DMS 273 (cell line): ENCODE results near the gene TANGO2.
A peak's percentile ranks its signal among the peaks of the same experiment; 100 is the strongest.

Experiments used
- DNase-seq: peaks from one replicate; lab custom pipeline; 2025; ENCODE audit not compliant: unreplicated experiment; lab: John Stamatoyannopoulos, UW

TANGO2 gene, protein sequence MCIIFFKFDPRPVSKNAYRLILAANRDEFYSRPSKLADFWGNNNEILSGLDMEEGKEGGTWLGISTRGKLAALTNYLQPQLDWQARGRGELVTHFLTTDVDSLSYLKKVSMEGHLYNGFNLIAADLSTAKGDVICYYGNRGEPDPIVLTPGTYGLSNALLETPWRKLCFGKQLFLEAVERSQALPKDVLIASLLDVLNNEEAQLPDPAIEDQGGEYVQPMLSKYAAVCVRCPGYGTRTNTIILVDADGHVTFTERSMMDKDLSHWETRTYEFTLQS

DNA sequence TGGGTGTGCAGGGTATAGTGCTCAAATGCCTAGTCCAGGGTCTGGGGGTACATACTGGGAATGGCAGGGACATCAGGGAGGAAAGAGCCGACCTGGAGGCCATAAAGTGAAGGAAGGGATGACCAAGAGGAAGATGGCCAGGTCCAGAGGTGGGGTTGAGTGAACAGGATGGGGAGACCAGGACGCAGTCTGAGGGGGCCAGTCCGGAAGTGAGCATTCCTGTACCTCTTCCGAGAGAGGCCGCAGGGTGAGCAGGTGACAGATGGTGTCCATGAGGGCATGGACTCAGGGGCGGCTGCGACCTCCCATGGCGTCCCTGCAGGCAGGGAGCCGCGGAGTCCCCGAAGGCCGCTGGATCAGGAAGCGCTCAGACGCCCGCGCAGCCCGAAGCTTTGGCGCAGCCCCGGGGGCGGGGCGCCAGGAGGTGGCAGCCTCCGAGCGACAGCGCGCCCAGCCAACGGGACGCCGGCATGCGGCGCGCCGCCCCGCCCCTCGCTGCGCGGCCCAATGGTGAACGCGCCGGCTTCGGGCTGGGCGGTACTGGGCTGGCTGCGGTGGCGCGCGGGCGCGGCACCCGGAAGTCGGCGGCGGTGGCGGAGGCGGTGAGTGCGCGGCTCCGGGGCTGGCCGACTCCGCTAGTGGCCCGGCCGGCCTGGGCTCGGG lies at the start of gene TANGO2:
TSS of gene TANGO2 (plus strand) at position 578 of the 663 bp plus-strand sequence. CDS start 15,689 bp downstream, outside the sequence.
- DNase-seq, result peak; percentile 96

DNA sequence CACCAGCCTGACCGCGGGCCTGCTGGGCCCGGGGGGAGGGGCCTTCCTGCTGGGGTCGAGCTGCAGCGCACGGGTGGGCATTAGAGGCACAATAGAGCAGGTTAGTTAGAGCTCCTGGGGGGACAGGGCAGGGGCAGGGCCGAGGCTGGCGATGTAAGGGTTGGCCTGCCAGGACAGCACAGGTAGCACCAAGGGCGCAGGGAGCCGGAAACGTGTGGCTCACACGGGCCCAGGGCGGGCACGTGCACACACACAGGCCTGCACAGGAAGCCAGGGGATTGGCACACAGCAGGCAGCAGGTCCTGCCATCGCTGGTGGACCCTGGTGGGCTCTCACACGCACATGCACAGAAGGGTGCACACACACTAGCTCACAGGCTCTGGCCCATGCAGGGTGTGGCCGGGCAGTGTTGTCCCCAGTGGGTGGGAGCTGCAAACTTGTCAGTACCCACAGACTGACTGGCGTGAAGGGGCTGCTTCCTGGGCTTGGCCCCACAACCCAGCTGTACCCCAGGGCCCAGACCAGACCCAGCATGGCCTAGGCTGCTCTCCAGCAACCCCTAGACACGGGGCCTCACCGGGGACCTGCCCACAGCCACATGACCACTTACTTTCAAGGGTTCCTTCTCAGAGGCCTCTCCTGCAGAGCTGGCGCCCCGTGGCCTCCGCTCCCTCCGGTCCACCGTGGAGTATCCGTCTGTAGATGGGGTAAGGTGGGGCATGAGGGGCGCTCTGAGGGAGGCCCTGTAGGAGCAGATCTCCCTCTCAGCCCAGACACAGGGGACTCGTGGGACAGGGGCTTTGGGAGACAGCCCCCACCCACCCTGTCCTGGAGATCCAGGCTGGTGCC lies 49.4 kb upstream of the TANGO2 start:
- no peak for DNase-seq

DNA sequence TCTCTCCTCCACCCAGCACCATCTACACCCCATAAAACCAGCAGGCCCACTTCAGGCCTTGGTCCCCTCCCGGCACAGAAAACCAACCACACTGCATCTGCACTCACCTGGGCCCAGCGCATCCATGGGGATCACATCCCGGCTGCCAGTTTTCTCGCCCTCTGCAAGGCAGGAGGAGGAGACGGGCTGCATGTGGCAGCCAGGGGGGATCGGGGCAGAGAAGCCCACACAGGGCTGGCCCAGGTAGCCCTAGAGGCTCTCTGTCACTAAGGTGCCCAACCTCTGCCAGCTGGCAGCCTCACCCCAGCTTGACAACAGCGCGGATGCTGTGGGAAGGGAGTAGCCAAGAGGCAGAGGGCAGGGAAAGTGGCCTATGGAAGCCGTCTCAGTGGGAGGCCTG lies 48.7 kb upstream of the TANGO2 start:
- DNase-seq, result no peak

DNA sequence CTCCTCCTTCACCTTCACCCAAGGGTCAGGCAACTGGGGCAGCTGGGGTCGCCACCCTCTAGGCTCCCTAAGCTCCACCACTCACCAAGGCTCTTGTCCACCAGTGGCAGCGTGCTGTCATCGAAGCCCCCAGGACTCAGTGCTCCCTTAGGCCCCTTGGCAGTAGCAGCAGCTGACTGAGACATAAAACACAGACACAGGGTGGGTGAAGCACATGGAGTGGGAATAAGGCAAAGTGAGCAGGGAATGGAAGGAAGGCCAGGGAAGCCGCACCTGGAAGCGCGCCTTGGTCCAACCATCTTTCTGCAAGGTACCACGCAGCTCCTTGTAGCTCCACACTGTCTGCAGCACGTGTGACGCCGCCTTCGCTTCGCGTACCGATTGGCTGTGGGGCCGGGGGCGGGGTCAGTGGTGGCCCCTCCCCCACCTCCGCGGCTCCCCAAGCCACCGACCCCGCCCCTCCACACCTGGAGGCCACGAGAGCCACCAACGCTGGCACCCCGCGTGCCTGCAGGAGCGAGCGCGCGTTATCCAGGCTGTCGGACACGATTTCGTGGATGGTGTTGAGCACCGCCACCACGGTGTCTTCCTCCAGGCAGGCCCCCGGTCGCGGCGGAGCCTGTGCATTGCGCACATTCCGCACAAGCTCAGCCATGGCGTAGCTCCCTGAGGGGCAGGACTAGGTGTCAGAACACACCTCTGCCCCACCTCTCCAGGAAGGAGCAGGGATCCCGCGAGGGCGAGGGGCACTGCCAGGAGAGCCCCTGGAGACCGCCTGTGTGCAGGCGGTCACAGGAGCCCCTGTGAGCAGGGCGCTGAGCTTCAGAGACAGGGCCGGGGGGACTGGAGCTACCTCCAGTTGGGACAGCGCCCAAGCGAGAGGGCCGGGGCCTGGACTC lies 48.0 kb upstream of the TANGO2 start:
- DNase-seq, result no peak

DNA sequence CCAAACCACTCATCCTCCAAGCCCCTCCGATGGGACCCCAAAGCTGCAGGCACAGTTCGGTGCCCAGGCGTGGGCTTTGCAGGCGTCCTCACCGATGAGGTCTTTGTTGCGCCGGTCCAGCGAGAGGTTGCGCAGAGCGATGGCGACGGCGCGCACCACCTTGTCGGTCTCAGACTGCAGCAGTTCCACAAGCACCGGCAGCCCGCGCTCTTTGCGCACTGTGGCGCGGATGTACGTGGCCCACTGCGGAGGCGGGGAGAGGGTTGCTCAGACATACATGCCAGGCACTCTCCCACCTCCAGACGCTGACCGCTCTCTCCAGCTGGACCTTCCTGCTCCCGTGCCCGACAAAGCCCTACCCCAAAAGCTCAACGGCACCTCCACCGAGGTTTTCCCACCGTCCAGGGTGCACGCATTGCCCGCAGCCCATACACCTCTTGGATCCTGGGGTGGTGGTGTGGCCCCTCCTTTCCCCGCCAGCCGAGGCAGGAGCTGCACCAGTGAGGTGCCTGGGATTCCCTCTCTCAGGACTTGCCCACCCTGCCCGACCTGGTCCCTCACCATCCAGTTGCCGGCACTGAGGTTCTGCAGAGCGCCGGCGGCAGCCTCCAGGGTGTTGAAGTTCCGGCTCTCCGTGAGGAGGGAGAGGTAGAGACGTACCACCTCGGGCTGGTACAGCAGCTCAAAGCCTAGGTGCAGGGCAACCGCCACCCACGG lies 47.2 kb upstream of the TANGO2 start:
- DNase-seq, result no peak

DNA sequence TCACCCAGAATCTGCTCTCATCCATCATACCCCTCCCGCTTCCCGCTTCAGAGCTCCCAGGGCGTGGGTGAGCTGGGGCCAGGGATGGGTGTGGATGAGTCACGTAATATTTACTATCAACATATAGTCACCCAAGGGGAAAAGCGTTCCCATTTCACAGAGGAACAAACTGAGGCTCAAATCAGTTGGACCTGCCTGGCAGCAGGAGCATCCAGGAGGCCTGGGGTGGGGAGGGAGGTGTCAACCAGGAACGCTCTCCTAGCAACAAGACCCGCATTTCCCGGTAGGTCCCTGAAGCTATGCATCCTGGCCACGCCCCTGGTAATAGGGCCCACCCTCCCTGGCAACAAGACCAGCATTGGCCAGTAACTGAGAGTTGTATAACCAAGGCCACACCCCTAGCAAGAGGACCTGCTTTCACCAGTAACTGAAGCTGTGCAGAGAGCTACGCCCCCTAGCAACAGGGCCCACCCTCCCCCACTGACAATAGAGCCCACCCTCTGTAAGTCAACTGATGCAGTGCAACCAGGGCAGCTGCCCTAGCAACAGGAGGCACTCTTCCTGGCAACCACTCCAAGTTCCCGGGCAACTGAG lies 46.5 kb upstream of the TANGO2 start:
- peak; percentile 94 for DNase-seq

DNA sequence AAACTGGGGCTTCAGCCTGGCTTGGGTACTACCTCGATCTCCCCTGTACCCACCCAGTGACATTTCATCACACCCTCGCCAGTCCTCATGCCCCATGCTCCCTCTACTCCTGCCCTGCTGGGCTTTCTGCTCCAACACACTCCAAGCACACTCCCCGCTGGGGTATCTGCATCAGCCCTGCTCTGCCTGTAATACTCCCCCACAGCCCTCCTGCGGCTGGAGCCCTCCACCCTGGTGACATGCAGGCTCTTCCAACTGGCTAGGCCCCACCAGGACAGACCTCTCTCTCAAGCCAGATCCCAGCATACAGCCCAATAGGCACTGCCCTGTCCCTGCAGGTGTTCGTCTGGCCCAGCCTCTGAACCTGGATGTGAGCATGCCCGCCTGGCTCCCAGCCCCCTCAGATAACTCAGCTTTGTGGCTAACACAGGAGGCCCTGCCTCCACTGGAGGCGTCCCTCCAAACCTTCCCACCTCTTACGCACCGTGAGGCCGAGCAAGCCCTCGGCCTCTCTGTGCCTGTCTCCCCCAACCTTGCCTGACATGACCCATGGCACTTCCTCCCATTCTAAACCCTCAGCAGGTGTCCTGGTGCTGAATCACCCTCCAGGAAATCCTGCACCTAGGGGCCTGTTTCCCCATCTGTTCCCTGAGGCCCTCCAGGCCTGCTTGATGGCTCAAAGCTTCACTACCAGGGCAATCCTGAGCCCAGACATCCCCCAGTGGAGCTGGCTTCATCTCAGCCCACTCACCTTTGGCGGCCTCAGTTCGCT lies 45.8 kb upstream of the TANGO2 start:
- peak; percentile 73 for DNase-seq

DNA sequence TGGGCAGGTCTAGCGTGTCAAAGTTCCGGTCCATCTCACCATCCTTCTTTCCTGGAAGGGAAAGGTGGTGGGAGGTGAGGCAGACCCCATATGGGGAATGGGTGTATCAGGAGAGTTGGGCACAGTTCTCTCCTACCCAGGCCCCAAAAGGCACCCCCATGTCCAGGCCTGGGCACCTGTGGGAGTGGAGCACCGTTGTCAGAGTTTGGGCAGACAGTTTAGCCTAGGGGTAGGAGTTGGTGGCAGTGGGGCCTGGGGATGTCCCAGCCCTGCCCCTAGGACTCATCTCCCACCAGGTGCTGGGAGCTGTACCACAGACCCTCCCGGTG lies 45.2 kb upstream of the TANGO2 start:
- DNase-seq, result no peak

DNA sequence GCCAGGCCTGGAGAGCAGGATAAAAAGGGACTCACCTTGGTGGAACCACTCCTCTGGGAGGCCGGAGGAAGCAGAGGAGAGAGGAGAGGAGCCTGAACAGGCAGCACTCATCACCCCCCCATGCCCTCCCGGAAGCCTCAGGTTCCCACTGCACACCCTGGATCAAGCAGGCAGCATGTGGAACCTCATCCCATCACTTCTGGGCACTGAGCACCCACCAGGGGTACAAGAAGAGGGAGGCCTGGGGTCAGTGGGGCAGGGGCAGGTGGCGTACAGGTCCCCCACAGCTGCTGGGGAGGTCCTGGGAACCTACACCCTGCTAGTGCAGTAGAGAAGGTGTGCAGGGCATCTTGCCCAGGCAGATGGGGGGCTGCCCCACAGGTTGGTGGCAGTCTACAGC lies 44.2 kb upstream of the TANGO2 start:
- DNase-seq, result no peak

DNA sequence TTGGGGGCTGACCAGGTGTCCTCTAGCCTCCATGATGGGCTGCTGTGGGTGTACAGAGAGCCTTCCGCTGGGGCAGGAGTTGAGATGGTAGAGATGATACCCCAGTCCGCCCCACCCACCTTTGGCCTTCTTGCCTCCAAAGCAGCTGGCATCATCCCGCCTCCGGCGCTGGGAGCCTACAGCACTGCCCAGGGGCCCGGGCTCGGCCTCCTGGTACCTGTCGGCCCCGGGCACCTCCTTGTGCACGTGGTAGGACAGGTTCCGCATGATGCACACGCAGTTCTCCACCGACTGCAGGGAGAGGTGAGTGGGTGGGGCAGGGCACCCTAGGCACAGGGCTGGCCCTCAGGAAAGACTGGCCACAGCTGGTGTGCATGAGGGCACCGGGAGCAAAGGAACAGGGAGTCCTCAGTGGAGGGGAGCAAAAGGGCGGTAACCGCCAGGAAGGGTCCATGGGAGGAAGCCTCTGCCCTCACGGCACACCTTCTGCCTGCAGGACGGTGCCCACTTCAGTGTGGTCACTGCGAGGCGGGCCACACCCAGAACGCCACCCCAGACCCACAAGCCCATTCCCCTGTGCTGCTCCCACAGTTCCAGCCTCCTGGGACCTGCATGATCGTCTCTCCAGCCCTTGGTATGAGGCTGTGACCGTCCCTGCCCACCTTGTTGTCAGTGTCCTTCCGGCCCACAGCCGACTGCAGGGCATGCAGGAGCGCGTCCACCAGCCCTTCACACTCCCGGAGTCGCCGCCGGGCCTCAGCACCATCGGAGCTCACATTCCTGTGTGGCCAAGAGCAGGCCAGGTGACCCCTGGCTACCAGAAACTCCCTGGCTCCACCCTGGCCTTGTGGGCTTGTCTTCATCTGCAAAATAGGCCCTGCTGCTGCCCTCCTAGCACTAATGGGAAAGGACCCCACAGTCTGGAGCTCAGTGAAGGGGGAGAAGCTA lies 43.3 kb upstream of the TANGO2 start:
- no peak for DNase-seq

DNA sequence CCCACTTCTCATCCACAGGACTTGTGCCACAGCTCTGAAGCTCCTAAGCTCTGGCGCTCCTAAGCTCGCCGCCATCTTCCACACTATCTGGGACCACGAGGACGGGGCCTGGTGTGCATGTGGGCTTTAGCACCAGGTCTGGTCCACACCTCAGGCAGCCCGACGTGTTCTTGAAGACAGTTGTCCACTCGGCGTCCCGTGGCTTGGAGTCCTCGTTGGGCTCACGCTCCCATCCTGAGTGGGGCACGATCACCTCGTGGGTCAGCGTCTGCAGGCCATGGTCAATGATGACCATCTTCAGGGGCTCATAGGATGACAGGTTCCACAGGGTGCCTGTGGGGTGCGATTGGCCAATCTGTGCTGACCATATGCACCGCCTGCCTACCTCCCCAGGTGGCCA lies 42.2 kb upstream of the TANGO2 start:
- no peak for DNase-seq

DNA sequence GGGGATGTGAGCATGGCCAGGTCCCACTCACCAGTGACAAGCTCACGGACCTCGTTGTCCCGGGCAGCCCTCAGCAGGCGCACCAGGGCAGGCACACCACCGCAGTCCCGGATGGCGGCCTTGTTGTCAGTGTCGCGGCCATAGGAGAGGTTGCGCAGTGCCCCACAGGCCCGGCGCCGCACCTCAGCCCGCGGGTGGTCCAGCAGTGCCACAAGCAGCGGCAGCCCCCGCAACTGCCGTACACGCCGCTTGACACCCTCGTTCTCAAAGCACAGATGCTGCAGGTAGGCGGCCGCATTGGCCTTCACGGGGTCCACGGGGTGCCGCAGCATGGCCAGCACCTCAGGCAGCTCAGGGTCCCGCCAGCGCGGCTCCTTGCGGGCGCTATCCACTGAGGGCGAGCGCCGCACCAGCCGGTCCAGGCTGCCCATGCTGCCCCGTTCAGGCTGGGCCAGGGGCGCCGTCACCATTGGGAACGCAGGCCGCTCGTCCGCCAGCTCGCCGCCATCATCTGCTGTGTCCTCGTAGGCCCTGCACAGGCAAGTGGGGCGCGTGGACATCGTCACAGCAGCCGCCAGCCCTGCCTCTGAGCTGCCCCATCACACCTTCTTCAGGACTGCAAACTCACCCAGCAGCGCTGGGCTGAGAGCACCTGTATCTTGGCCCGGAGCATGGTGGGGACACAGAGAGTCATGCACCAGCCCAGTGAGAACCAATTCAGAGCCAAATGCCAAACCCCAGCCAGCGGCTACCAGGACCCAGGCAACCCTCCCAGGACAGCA lies 41.0 kb upstream of the TANGO2 start:
- no peak for DNase-seq

DNA sequence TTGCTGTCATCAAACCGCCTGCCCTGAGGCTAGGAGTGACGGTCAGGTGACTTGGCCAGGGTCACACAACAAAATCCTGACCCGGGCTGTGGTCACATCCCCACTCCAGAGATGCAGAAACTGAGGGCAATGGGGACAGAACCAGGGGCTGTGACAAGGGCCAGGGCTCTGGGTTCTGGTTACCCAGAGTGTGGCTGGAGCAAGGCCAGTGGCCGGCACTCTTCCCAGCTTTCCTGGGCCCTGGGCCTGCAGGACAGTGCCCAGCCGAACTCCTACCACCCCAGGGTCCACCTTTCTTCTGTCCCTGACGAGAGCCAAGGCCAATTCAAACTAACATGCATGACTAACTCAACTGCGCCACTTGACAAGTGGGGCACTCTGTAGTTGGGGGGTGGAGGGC lies 40.1 kb upstream of the TANGO2 start:
- no peak for DNase-seq

DNA sequence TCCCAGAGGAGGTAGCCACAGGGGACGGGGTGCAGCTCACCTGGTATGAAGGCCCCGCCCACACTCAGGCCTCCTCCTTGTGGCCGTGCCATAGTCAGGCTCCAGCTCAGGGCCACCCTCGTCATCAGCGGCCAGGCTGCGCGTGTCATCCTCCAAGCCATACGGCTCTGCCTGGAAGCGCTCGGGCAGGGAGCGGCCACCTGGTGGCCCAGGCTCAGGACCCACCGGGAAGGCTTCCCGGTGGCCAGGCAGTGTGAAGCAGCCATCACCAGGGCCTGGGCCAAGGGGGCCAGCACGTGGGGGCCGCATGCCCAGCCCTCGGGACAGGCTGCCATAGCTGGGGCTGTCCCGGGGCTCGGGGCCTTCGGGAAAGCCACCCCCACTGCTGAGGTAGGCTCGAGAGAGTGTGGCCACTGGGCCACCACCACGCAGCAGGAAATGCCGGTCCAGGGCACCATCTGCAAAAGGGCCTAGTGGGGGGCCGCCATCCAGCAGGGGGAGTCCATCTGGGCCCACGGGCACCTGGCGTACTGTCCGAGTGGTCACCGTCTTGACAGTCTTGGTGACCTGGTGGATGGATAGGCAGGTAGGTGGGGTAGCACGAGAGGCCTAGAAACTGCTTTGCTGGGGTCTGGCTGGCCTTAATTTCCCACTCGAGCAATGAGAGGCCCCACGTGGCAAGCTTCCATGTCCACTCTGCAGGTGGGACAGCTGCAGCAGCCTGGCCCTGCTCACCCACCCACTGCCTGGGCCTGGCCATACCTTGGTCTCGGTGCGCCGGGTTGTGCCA lies 39.5 kb upstream of the TANGO2 start:
- DNase-seq, result no peak

DNA sequence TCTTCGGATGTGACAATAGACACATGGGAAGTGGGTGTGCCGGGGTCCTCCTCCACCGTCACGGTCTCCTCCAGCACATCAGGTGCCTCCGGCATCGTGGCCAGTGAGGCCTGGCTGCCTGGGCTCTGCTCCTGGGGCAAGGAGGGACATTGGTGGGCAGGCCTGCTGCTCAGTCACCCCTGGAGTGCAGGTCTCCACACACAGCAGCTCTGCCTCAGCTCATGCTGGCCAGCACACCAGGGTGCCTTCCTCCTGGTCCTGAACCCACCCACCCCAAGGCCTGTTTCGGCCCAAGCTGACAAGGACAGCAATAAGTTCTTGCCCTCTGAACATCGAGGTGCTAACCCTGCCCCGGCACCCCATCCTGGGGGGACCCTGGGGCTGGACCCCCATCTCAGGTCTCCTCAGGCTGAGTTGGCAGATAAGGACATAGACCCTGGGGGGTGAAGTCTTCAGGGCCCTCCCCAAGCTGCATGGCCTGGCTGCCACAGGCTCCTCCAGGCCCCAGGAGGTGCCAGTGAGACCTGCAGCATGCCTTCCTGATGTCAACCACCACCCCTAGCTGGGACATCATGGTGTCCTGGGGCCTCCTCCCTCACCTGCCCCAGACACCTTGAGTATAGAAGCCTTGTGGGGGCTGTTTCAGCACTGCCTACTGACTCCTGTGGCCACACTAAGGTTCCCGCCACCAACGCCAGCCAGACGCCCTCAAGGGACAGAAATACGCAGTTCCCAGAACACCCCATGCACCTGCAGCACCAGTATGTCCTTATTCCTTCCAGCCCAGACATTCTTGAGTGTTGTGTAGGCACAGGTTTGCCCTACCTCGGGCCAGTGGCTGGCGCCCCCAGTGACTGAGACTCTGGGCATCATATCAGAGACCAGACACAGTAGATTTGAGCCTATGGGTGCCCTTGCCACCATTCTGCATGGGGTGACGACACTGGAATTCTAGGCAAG lies 38.7 kb upstream of the TANGO2 start:
- no peak for DNase-seq
